Breast epithelium (tissue), 3 donors: ENCODE measurements around the gene RIPOR3.

ENCODE experiments used
- CTCF ChIP-seq, 3 donors: fragments of 450-650 bp; IDR thresholded peaks; one replicate each; pipeline ENCODE4 v1.5.1; 2016 to 2017; ENCODE audit warnings: antibody characterized with exemption in 3 of 3, mild to moderate bottlenecking in 3 of 3, moderate library complexity in 3 of 3
- POLR2A ChIP-seq: fragments of 450-650 bp; IDR thresholded peaks from one replicate; pipeline ENCODE4 v1.6.1; 2016; ENCODE audit warnings: antibody characterized with exemption, mild to moderate bottlenecking, moderate library complexity
- POLR2AphosphoS5 ChIP-seq, 3 donors: sonication (generic); formaldehyde crosslinking; IDR thresholded peaks; one replicate each; pipeline ENCODE4 v1.6.1; 2017; ENCODE audit warnings: antibody characterized with exemption in 3 of 3

GRCh38 chr20:50633361-50633760 is 58.0 kb downstream of the RIPOR3 start:
- no peak for TF ChIP-seq CTCF (IDR thresholded peaks at IDR 0.05)
- TF ChIP-seq POLR2A: no peak
- no peak for TF ChIP-seq POLR2AphosphoS5 (IDR thresholded peaks at IDR 0.05)
